H1 (cell line): ENCODE measurements around the gene DDX59. TPM values are rescaled to one million over a fixed set of nuclear protein-coding genes. Genes with fewer than 3 reads are reported as not detected.

Source experiments
- polyA plus RNA-seq, 7 experiments: library from polyadenylated mRNA; depleted of rRNA in 3 of 7; stranded (reverse) in 5 of 7; unstranded in 2 of 7; fragments of >200 nt in 5 of 7; fragments of 200-250 nt in 2 of 7; gene quantifications; 1 replicate in 5 of 7; 2 replicates in 1 of 7; 4 replicates in 1 of 7; pipeline versions ENCODE4 v1.2.1 to v1.2.3, GENCODE V29; 2011 to 2013; ENCODE audit warnings: missing spikeins in 2 of 7, mixed read lengths in 2 of 7
- total RNA-seq: library from RNA; stranded (reverse); fragmentation: NEBNext Ultra II Directional; extraction: Animal tissue kit (Norgen Biotek cat#: 25700); gene quantifications from 2 replicates; pipeline ENCODE4 v1.2.1, GENCODE V29; 2021

The DDX59 gene
- total and polyA plus RNA-seq, 2 of the 8 experiments (the other 6 are each of a cell fraction or from before 2014, with no cell fraction given), result 8.3 to 19.4 TPM

Other genes starting within 250 kb of the DDX59 start
- gene KIF14, start 49.2 kb downstream of the DDX59 start, total RNA-seq, result 22.5 and 23.3 TPM in 2 replicates
- gene KIF14, start 49.2 kb downstream of the DDX59 start, polyA plus RNA-seq (2011; rRNA removed), result 1.8 and 2.6 TPM in 2 replicates
- gene CAMSAP2, start 69.0 kb upstream of the DDX59 start, total RNA-seq, result 27.6 and 28.9 TPM in 2 replicates
- 2.2 and 4.2 TPM in 2 replicates for gene CAMSAP2, start 69.0 kb upstream of the DDX59 start, polyA plus RNA-seq (2011; rRNA removed)
- not detected in 2 replicates for gene GPR25, start 203.1 kb upstream of the DDX59 start, total RNA-seq
- not detected in 2 replicates for gene GPR25, start 203.1 kb upstream of the DDX59 start, polyA plus RNA-seq (2011; rRNA removed)
- gene INAVA, start 225.0 kb upstream of the DDX59 start, total RNA-seq, result 43.4 and 46.8 TPM in 2 replicates
- 49.3 and 77.0 TPM in 2 replicates for gene INAVA, start 225.0 kb upstream of the DDX59 start, polyA plus RNA-seq (2011; rRNA removed)